Fibroblast of lung (primary cell): ENCODE data around the gene TMEM187. TPM values are rescaled to one million over a fixed set of nuclear protein-coding genes. Genes with fewer than 3 reads are reported as not detected.

Experiments
- DNase-seq, 2 donors: peaks; one replicate each; pipeline versions ENCODE4 v3.0.0 to v3.0.0-alpha.2; 2010; ENCODE audit warnings: low read depth in 2 of 2
- H2AFZ ChIP-seq: 2 replicates; pipeline ENCODE4 v1.5.1; 2012; ENCODE audit warnings: low read length, control low read depth, inconsistent platforms
- H3K27ac ChIP-seq: 2 replicates; pipeline ENCODE4 v1.5.1; 2011; ENCODE audit warnings: low read length, control low read depth; ENCODE audit not compliant: insufficient read depth
- H3K27me3 ChIP-seq: 2 replicates; pipeline ENCODE4 v1.5.1; 2011; ENCODE audit warnings: mild to moderate bottlenecking, low read length; ENCODE audit not compliant: control insufficient read depth, insufficient read depth
- H3K36me3 ChIP-seq: 2 replicates; pipeline ENCODE4 v1.5.1; 2011; ENCODE audit warnings: low read length; ENCODE audit not compliant: control insufficient read depth, insufficient read depth
- H3K4me1 ChIP-seq: 2 replicates; pipeline ENCODE4 v1.5.1; 2011; ENCODE audit warnings: low read length; ENCODE audit not compliant: control insufficient read depth, insufficient read depth; ENCODE audit errors: extremely low read depth
- H3K4me2 ChIP-seq: 2 replicates; pipeline ENCODE4 v1.5.1; 2011; ENCODE audit warnings: low read length, control low read depth; ENCODE audit not compliant: insufficient read depth; ENCODE audit errors: extremely low read depth
- H3K4me3 ChIP-seq, 4 experiments: fragments of 200-600 bp in 1 of 4; sonication (generic) in 1 of 4; replicated peaks in 1 of 4; 2 replicates each; pipeline ENCODE4 v1.5.1; 2011 to 2016; ENCODE audit warnings: low read length in 4 of 4, low read depth in 3 of 4, mild to moderate bottlenecking in 3 of 4, control low read depth in 2 of 4, inconsistent platforms in 1 of 4, mixed read lengths in 1 of 4; ENCODE audit not compliant: insufficient read depth in 1 of 4; ENCODE audit errors: control extremely low read depth in 1 of 4
- H3K79me2 ChIP-seq: 2 replicates; pipeline ENCODE4 v1.5.1; 2012; ENCODE audit warnings: mild to moderate bottlenecking, low read length, inconsistent platforms; ENCODE audit not compliant: control insufficient read depth, insufficient read depth
- H3K9ac ChIP-seq: 2 replicates; pipeline ENCODE4 v1.5.1; 2011; ENCODE audit warnings: mild to moderate bottlenecking, low read length, control low read depth; ENCODE audit not compliant: insufficient read depth
- H3K9me3 ChIP-seq: 2 replicates; pipeline ENCODE4 v1.5.1; 2012; ENCODE audit warnings: low read depth, low read length; ENCODE audit not compliant: control insufficient read depth, insufficient read depth
- H4K20me1 ChIP-seq: 2 replicates; pipeline ENCODE4 v1.5.1; 2011; ENCODE audit warnings: low read length; ENCODE audit not compliant: control insufficient read depth, insufficient read depth; ENCODE audit errors: extremely low read depth
- CTCF ChIP-seq, 2 donors: IDR thresholded peaks in 1 of 2; conservative IDR thresholded peaks in 1 of 2; 1 replicate in 1 of 2; 2 replicates in 1 of 2; pipeline ENCODE4 v1.5.1; 2011 to 2012; ENCODE audit warnings: low read length in 2 of 2, control low read depth in 1 of 2, inconsistent platforms in 1 of 2, low read depth in 1 of 2, mild to moderate bottlenecking in 1 of 2
- EZH2 ChIP-seq: IDR thresholded peaks from 2 replicates; pipeline ENCODE4 v1.5.1; 2012; ENCODE audit warnings: low read length, control low read depth, mild to moderate bottlenecking; ENCODE audit errors: missing control alignments
- polyA plus RNA-seq, 2 donors: library from polyadenylated mRNA; depleted of rRNA in 1 of 2; stranded (reverse) in 1 of 2; unstranded in 1 of 2; fragments of >200 nt; gene quantifications; 2 replicates each; pipeline ENCODE4 v1.2.1, GENCODE V29; 2011 to 2012; ENCODE audit warnings: missing spikeins in 1 of 2
- total RNA-seq: library from RNA; depleted of rRNA; stranded (reverse); fragments of >200 nt; gene quantifications from 2 replicates; pipeline ENCODE4 v1.2.1, GENCODE V29; 2014

The TMEM187 gene
- total and polyA plus RNA-seq, 2 donors (not counting 1 experiment from before 2014, with no cell fraction given), result 4.6 to 8.3 TPM

GRCh38 chrX:153984351-153985178, 12.0 kb downstream of the TMEM187 start:
- Histone ChIP-seq H3K27ac (no peak overlapping the region), H3K79me2 (no peaks in the 10 kb centered on the region), H4K20me1 (no peaks in the 10 kb centered on the region), H3K4me2 (no peak overlapping the region), H3K9ac (no peak overlapping the region), H3K4me3 (no peak overlapping the region), H3K4me1 (no peaks in the 10 kb centered on the region), H2AFZ (no peak overlapping the region), H3K9me3 (no peaks in the 10 kb centered on the region), H3K36me3 (no peaks in the 10 kb centered on the region), H3K27me3 (no peaks in the 10 kb centered on the region)
- no peak for DNase-seq
- no peak for TF ChIP-seq CTCF (conservative IDR thresholded peaks at IDR 0.05 in 1 of 2, IDR thresholded peaks at IDR 0.05 in 1 of 2; ENCODE audit: low read depth in 1 of 2, low read length in 2 of 2)

- H3K4me1 ChIP-seq, result no peaks in the 10 kb centered on the region
- no peak overlapping the region for H2AFZ ChIP-seq
- H3K4me2 ChIP-seq, result no peak overlapping the region
- H3K27me3 ChIP-seq, result no peaks in the 10 kb centered on the region
- TF ChIP-seq CTCF (conservative IDR thresholded peaks at IDR 0.05 in 1 of 2, IDR thresholded peaks at IDR 0.05 in 1 of 2; ENCODE audit: low read depth in 1 of 2, low read length in 2 of 2) (no peak), EZH2 (no peak)
- no peak overlapping the region for H3K9ac ChIP-seq
- no peaks in the 10 kb centered on the region for H3K36me3 ChIP-seq
- DNase-seq, result no peak
- no peak overlapping the region for H3K27ac ChIP-seq
- no peaks in the 10 kb centered on the region for H3K79me2 ChIP-seq
- H3K4me3 ChIP-seq, result no peak overlapping the region
- H3K9me3 ChIP-seq, result no peaks in the 10 kb centered on the region
- H4K20me1 ChIP-seq, result no peaks in the 10 kb centered on the region
Observed at GRCh38 chrX:153988493-153988892, 15.9 kb downstream of the TMEM187 start.

GRCh38 chrX:153989973-153990655, 17.6 kb downstream of the TMEM187 start:
- Histone ChIP-seq H3K27ac (no peak overlapping the region), H3K9ac (no peak overlapping the region), H3K36me3 (no peaks in the 10 kb centered on the region), H3K4me1 (no peaks in the 10 kb centered on the region), H3K79me2 (no peaks in the 10 kb centered on the region), H2AFZ (no peak overlapping the region), H3K4me2 (no peak overlapping the region), H4K20me1 (no peaks in the 10 kb centered on the region), H3K27me3 (no peaks in the 10 kb centered on the region), H3K4me3 (no peak overlapping the region), H3K9me3 (no peaks in the 10 kb centered on the region)
- no peak for DNase-seq
- TF ChIP-seq CTCF (conservative IDR thresholded peaks at IDR 0.05 in 1 of 2, IDR thresholded peaks at IDR 0.05 in 1 of 2; ENCODE audit: low read depth in 1 of 2, low read length in 2 of 2) (no peak), EZH2 (no peak)
